ENCODE measurements around the gene DOK5. TPM values are rescaled to one million over a fixed set of nuclear protein-coding genes. Genes with fewer than 3 reads are reported as not detected.

The DOK5 gene
- total RNA-seq, 3 donors from 2014 or later (not counting 1 experiment from before 2014, with no cell fraction given) = not detected

DNA sequence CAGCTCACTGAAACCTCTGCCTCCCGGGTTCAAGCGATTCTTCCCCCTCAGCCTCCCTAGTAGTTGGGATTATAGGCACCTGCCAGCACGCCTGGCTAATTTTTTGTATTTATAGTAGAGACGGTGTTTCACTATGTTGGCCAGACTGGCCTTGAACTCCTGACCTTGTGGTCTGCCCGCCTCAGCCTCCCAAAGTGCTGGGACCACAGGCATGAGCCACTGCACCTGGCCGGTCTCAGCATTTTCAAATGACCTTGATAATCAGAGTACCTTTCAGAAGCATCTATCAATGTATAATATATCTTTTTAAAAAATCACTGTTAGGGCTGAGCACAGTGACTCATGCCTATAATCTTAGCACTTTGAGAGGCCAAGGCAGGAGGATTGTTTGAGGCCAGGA, 143.0 kb downstream of the DOK5 start:
- Histone ChIP-seq H3K4me3 (ENCODE audit: low read length) (no peak overlapping the region), H3K36me3 (ENCODE audit: control insufficient read depth, insufficient read depth, low read length) (no peaks in the 10 kb centered on the region), H3K27me3 (ENCODE audit: control insufficient read depth, insufficient read depth, low read length) (no peaks in the 10 kb centered on the region), H3K9me3 (ENCODE audit: control insufficient read depth, insufficient read depth, low read length) (no peaks in the 10 kb centered on the region), H3K4me1 (ENCODE audit: control insufficient read depth, insufficient read depth, low read length) (no peaks in the 10 kb centered on the region), H3K27ac (ENCODE audit: low read length) (no peak overlapping the region)
- TF ChIP-seq, protein P1, sequence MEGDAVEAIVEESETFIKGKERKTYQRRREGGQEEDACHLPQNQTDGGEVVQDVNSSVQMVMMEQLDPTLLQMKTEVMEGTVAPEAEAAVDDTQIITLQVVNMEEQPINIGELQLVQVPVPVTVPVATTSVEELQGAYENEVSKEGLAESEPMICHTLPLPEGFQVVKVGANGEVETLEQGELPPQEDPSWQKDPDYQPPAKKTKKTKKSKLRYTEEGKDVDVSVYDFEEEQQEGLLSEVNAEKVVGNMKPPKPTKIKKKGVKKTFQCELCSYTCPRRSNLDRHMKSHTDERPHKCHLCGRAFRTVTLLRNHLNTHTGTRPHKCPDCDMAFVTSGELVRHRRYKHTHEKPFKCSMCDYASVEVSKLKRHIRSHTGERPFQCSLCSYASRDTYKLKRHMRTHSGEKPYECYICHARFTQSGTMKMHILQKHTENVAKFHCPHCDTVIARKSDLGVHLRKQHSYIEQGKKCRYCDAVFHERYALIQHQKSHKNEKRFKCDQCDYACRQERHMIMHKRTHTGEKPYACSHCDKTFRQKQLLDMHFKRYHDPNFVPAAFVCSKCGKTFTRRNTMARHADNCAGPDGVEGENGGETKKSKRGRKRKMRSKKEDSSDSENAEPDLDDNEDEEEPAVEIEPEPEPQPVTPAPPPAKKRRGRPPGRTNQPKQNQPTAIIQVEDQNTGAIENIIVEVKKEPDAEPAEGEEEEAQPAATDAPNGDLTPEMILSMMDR (IDR thresholded peaks at IDR 0.05) = no peak
- DNase-seq (no peak), ATAC-seq (no peak)
- H3K9me3 Mint-ChIP-seq = no peaks in the 10 kb centered on the region
- no peaks in the 10 kb centered on the region for H3K4me1 Mint-ChIP-seq
- H3K27me3 Mint-ChIP-seq (ENCODE audit: low read depth in 2 of 2) = peaks cover 2 to 7% of the 10 kb centered on the region in 2 donors
- intact Hi-C loops (cut with micrococcal nuclease) = no loop called here
- no peaks in the 10 kb centered on the region for H3K36me3 Mint-ChIP-seq
- H3K4me3 Mint-ChIP-seq = no peak overlapping the region
- no peak overlapping the region for H3K27ac Mint-ChIP-seq
- WGBS (ENCODE audit: insufficient coverage) = 80% methylated on average over 6 of the region's 6 CpGs

DNA sequence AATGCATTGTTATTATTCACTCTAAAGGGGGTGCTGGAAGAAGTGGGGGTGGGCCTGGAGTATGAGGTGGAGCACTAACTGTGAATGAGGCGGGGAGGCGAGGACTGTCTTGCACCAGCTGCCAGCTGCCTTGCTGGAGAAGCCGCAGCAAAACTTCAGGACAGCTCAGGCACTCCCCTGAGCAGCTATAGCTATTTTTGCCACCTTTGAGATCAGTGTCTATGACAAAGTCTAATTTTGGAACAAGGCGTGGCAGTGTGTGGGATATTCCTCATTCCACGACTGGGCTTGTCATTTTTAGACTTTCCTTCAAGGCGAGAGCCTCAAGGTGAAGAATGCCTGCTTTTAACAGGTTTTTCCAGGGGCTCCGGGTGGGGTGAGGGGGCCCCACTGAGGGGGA, 143.8 kb downstream of the DOK5 start:
- no peak overlapping the region for H3K27ac ChIP-seq (ENCODE audit: low read length)
- intact Hi-C loops (cut with micrococcal nuclease) = no loop called here
- H3K4me3 Mint-ChIP-seq = no peak overlapping the region
- H3K27ac Mint-ChIP-seq = no peak overlapping the region
- H3K9me3 Mint-ChIP-seq = no peaks in the 10 kb centered on the region
- H3K27me3 Mint-ChIP-seq (ENCODE audit: low read depth in 2 of 2) = peaks cover 2 to 7% of the 10 kb centered on the region in 2 donors
- H3K36me3 ChIP-seq (ENCODE audit: control insufficient read depth, insufficient read depth, low read length) = no peaks in the 10 kb centered on the region
- H3K4me1 ChIP-seq (ENCODE audit: control insufficient read depth, insufficient read depth, low read length) = no peaks in the 10 kb centered on the region
- H3K4me1 Mint-ChIP-seq = no peaks in the 10 kb centered on the region
- TF ChIP-seq, protein P1 (IDR thresholded peaks at IDR 0.05) = no peak
- no peaks in the 10 kb centered on the region for H3K27me3 ChIP-seq (ENCODE audit: control insufficient read depth, insufficient read depth, low read length)
- DNase-seq = no peak
- H3K9me3 ChIP-seq (ENCODE audit: control insufficient read depth, insufficient read depth, low read length) = no peaks in the 10 kb centered on the region
- whole genome bisulfite sequencing (ENCODE audit: insufficient coverage) = 75% methylated on average over 7 of the region's 7 CpGs
- no peaks in the 10 kb centered on the region for H3K36me3 Mint-ChIP-seq
- no peak for ATAC-seq
- no peak overlapping the region for H3K4me3 ChIP-seq (ENCODE audit: low read length)

DNA sequence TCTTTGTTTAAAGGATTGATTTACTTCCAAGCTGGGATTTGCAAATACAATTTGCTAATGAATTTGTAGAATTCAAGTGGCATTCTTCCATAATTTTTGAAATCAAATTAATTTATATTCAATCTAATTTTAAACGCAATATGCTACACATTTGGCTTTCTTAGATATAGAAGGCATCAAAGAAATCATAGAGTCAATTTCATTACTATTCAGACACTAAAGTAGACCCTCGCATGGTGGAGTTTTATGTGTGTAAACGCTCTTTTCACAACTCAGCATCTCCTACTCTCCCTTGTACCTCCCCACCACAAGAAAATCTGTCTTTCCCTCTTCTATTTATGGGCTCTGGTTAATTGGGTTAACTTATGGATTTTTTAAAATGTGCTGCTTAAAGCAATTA, 144.3 kb downstream of the DOK5 start:
- DNase-seq (no peak), ATAC-seq (no peak)
- no peak overlapping the region for H3K27ac ChIP-seq (ENCODE audit: low read length)
- Mint-ChIP-seq H3K9me3 (no peaks in the 10 kb centered on the region), H3K36me3 (no peaks in the 10 kb centered on the region), H3K4me1 (no peaks in the 10 kb centered on the region), H3K27ac (no peak overlapping the region), H3K27me3 (ENCODE audit: low read depth in 2 of 2) (peaks cover 2 to 7% of the 10 kb centered on the region in 2 donors), H3K4me3 (no peak overlapping the region)
- no peaks in the 10 kb centered on the region for H3K9me3 ChIP-seq (ENCODE audit: control insufficient read depth, insufficient read depth, low read length)
- TF ChIP-seq, protein P1 (IDR thresholded peaks at IDR 0.05) = no peak
- no peak overlapping the region for H3K4me3 ChIP-seq (ENCODE audit: low read length)
- H3K4me1 ChIP-seq (ENCODE audit: control insufficient read depth, insufficient read depth, low read length) = no peaks in the 10 kb centered on the region
- no peaks in the 10 kb centered on the region for H3K36me3 ChIP-seq (ENCODE audit: control insufficient read depth, insufficient read depth, low read length)
- WGBS (ENCODE audit: insufficient coverage) = no CpG with 5 or more reads among the region's 3 CpGs
- intact Hi-C loops (cut with micrococcal nuclease) = no loop called here
- no peaks in the 10 kb centered on the region for H3K27me3 ChIP-seq (ENCODE audit: control insufficient read depth, insufficient read depth, low read length)

DNA sequence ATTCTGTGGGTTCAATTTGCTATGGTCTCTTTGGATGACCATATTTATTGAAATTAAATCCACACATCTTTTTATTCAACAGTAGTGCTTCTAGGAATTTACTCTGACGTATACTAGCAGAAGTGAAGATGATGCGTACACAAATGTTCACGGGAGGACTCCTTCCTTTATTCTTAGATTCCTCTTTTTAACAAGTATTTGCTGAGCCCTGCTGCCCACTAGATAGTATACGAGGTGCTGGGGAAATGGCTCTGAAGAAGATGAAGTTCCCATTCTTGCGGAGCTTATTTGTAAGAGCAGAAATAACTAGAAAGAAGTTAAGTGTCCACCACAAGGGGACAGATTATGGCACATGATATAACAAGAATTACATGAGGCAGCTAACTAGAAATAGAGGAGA, 145.2 kb downstream of the DOK5 start:
- Histone ChIP-seq H3K4me3 (ENCODE audit: low read length) (no peak overlapping the region), H3K27me3 (ENCODE audit: control insufficient read depth, insufficient read depth, low read length) (no peaks in the 10 kb centered on the region), H3K4me1 (ENCODE audit: control insufficient read depth, insufficient read depth, low read length) (no peaks in the 10 kb centered on the region), H3K9me3 (ENCODE audit: control insufficient read depth, insufficient read depth, low read length) (no peaks in the 10 kb centered on the region), H3K27ac (ENCODE audit: low read length) (no peak overlapping the region), H3K36me3 (ENCODE audit: control insufficient read depth, insufficient read depth, low read length) (no peaks in the 10 kb centered on the region)
- TF ChIP-seq, protein P1 (IDR thresholded peaks at IDR 0.05) = no peak
- Mint-ChIP-seq H3K27ac (no peak overlapping the region), H3K4me3 (no peak overlapping the region), H3K36me3 (no peaks in the 10 kb centered on the region), H3K4me1 (no peaks in the 10 kb centered on the region), H3K27me3 (ENCODE audit: low read depth in 2 of 2) (peaks cover 2 to 7% of the 10 kb centered on the region in 2 donors), H3K9me3 (no peaks in the 10 kb centered on the region)
- 65% methylated on average over 5 of the region's 5 CpGs for WGBS (ENCODE audit: insufficient coverage)
- no peak for DNase-seq
- intact Hi-C loops (cut with micrococcal nuclease) = no loop called here
- ATAC-seq = no peak
